Neural cell (in vitro differentiated cells): ENCODE measurements around the gene KRT10. TPM values are rescaled to one million over a fixed set of nuclear protein-coding genes. Genes with fewer than 3 reads are reported as not detected.
"Not testable (repeated sequence)": the region's sequence is repeated elsewhere in the genome, so short reads cannot be mapped to it uniquely, and the experiment has no call there.

Source experiments
- H2AFZ ChIP-seq: fragments of 200-600, 300-800 bp; sonication (generic), shearing (Covaris generic); 2 replicates; pipeline ENCODE4 v1.6.0; 2014; ENCODE audit warnings: low read depth, mild to moderate bottlenecking, antibody characterized with exemption, low read length, moderate library complexity
- H3F3A ChIP-seq: fragments of 200-600 bp; shearing (Covaris generic); 2 replicates; pipeline ENCODE4 v1.6.1; 2016; ENCODE audit warnings: mild to moderate bottlenecking, moderate library complexity, mixed read lengths, antibody characterized with exemption, low read length; ENCODE audit not compliant: insufficient read depth, poor library complexity, severe bottlenecking
- H3K27ac ChIP-seq: fragments of 200-600, 300-800 bp; sonication (generic), shearing (Covaris generic); 2 replicates; pipeline ENCODE4 v1.5.1; 2014; ENCODE audit warnings: mild to moderate bottlenecking, low read length, moderate library complexity
- H3K27me3 ChIP-seq: fragments of 300-800, 200-600 bp; sonication (generic), shearing (Covaris generic); 2 replicates; pipeline ENCODE4 v1.6.0; 2014; ENCODE audit warnings: mild to moderate bottlenecking, low read depth, low read length, moderate library complexity; ENCODE audit not compliant: insufficient read depth
- H3K36me3 ChIP-seq: fragments of 300-800, 200-600 bp; sonication (generic), shearing (Covaris generic); 2 replicates; pipeline ENCODE4 v1.5.1; 2014; ENCODE audit warnings: mild to moderate bottlenecking, antibody characterized with exemption, low read length, moderate library complexity; ENCODE audit not compliant: insufficient read depth
- H3K4me2 ChIP-seq: fragments of 300-800, 200-600 bp; sonication (generic), shearing (Covaris generic); 2 replicates; pipeline ENCODE4 v1.6.0; 2014; ENCODE audit warnings: mild to moderate bottlenecking, low read length
- H3K4me3 ChIP-seq: fragments of 300-800, 200-600 bp; sonication (generic), shearing (Covaris generic); 2 replicates; pipeline ENCODE4 v1.5.1; 2014; ENCODE audit warnings: mild to moderate bottlenecking, low read length, moderate library complexity
- H3K79me2 ChIP-seq: fragments of 200-600 bp; shearing (Covaris generic); replicated peaks from 2 replicates; pipeline ENCODE4 v1.6.0; 2014; ENCODE audit warnings: mild to moderate bottlenecking, low read length, moderate library complexity; ENCODE audit not compliant: insufficient read depth
- H3K9ac ChIP-seq: fragments of 300-800, 200-600 bp; sonication (generic), shearing (Covaris generic); 2 replicates; pipeline ENCODE4 v1.6.1; 2016; ENCODE audit warnings: mild to moderate bottlenecking, low read length, mixed read lengths
- H3K9me2 ChIP-seq: fragments of 200-600 bp; shearing (Covaris generic); 2 replicates; pipeline ENCODE4 v1.6.1; 2016; ENCODE audit warnings: mild to moderate bottlenecking, low read length, mixed read lengths; ENCODE audit not compliant: insufficient read depth
- H3K9me3 ChIP-seq: fragments of 200-600, 300-800 bp; sonication (generic), shearing (Covaris generic); 2 replicates; pipeline ENCODE4 v1.6.1; 2016; ENCODE audit warnings: mild to moderate bottlenecking, mixed run types, low read length, moderate library complexity, mixed read lengths
- H4K20me1 ChIP-seq: fragments of 200-600 bp; shearing (Covaris generic); 2 replicates; pipeline ENCODE4 v1.6.1; 2016; ENCODE audit warnings: mild to moderate bottlenecking, mixed run types; ENCODE audit not compliant: insufficient read depth
- EP300 ChIP-seq: fragments of 450-650 bp; conservative IDR thresholded peaks from 2 replicates; pipeline ENCODE4 v1.6.1; 2014; ENCODE audit warnings: antibody characterized with exemption, mild to moderate bottlenecking, moderate library complexity; ENCODE audit not compliant: poor library complexity, severe bottlenecking
- MXI1 ChIP-seq: fragments of 450-650 bp; conservative IDR thresholded peaks from 2 replicates; pipeline ENCODE4 v1.6.1; 2014; ENCODE audit warnings: antibody characterized with exemption, mild to moderate bottlenecking; ENCODE audit not compliant: poor library complexity, severe bottlenecking
- POLR2AphosphoS5 ChIP-seq: IDR thresholded peaks from 2 replicates; pipeline ENCODE4 v1.6.1; 2012
- RAD21 ChIP-seq: fragments of 450-650 bp; conservative IDR thresholded peaks from 2 replicates; pipeline ENCODE4 v1.6.1; 2014; ENCODE audit warnings: antibody characterized with exemption, mild to moderate bottlenecking, moderate library complexity
- TAF1 ChIP-seq: IDR thresholded peaks from 2 replicates; pipeline ENCODE4 v1.6.1; 2012; ENCODE audit warnings: low read depth
- polyA plus RNA-seq: library from polyadenylated mRNA; depleted of rRNA; stranded (reverse); fragments of >200 nt; gene quantifications from 2 replicates; pipeline ENCODE4 v1.2.3, GENCODE V29; 2014
- TF ChIP-seq, protein P1 (sequence below): IDR thresholded peaks from 2 replicates; pipeline ENCODE4 v1.6.1; 2012; ENCODE audit warnings: borderline replicate concordance
- TF ChIP-seq, protein P2 (sequence below): fragments of 450-650 bp; IDR thresholded peaks from 2 replicates; pipeline ENCODE4 v1.5.1; 2014; ENCODE audit warnings: antibody characterized with exemption, mild to moderate bottlenecking, moderate library complexity; ENCODE audit not compliant: poor library complexity, severe bottlenecking

The KRT10 gene
- polyA plus RNA-seq, 1 donor from 2014 or later = 54.2 TPM

DNA sequence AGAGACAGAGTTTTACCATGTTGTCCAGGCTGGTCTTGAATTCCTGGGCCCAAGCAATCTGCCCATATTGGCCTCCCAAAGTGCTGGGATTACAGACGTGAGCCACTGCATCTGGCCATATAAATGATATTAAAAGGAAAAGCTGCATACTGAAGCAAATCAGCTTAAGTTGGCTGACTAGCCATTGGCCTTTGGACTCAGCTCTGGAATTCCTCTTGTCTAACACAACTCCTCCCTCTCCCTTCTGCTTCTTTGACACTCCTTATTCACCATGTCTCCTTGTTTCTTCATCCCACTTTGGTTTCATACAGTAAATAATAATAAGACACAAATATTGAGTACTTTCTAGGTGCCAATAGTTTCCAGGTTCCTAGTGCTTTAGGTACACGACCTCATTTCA is 37.1 kb upstream of the KRT10 start:
- H2AFZ ChIP-seq = no peak overlapping the region
- H3K9me3 ChIP-seq = no peaks in the 10 kb centered on the region
- no peaks in the 10 kb centered on the region for H3K27me3 ChIP-seq
- H3K9me2 ChIP-seq = no peaks in the 10 kb centered on the region
- H3F3A ChIP-seq = no peaks in the 10 kb centered on the region
- H4K20me1 ChIP-seq = no peaks in the 10 kb centered on the region
- H3K9ac ChIP-seq = no peak overlapping the region
- H3K4me3 ChIP-seq = no peak overlapping the region
- no peaks in the 10 kb centered on the region for H3K79me2 ChIP-seq
- no peaks in the 10 kb centered on the region for H3K36me3 ChIP-seq
- no peak overlapping the region for H3K4me2 ChIP-seq
- TF ChIP-seq, protein P1, sequence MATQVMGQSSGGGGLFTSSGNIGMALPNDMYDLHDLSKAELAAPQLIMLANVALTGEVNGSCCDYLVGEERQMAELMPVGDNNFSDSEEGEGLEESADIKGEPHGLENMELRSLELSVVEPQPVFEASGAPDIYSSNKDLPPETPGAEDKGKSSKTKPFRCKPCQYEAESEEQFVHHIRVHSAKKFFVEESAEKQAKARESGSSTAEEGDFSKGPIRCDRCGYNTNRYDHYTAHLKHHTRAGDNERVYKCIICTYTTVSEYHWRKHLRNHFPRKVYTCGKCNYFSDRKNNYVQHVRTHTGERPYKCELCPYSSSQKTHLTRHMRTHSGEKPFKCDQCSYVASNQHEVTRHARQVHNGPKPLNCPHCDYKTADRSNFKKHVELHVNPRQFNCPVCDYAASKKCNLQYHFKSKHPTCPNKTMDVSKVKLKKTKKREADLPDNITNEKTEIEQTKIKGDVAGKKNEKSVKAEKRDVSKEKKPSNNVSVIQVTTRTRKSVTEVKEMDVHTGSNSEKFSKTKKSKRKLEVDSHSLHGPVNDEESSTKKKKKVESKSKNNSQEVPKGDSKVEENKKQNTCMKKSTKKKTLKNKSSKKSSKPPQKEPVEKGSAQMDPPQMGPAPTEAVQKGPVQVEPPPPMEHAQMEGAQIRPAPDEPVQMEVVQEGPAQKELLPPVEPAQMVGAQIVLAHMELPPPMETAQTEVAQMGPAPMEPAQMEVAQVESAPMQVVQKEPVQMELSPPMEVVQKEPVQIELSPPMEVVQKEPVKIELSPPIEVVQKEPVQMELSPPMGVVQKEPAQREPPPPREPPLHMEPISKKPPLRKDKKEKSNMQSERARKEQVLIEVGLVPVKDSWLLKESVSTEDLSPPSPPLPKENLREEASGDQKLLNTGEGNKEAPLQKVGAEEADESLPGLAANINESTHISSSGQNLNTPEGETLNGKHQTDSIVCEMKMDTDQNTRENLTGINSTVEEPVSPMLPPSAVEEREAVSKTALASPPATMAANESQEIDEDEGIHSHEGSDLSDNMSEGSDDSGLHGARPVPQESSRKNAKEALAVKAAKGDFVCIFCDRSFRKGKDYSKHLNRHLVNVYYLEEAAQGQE = no peak
- no peak for TF ChIP-seq POLR2AphosphoS5
- TF ChIP-seq, protein P2, sequence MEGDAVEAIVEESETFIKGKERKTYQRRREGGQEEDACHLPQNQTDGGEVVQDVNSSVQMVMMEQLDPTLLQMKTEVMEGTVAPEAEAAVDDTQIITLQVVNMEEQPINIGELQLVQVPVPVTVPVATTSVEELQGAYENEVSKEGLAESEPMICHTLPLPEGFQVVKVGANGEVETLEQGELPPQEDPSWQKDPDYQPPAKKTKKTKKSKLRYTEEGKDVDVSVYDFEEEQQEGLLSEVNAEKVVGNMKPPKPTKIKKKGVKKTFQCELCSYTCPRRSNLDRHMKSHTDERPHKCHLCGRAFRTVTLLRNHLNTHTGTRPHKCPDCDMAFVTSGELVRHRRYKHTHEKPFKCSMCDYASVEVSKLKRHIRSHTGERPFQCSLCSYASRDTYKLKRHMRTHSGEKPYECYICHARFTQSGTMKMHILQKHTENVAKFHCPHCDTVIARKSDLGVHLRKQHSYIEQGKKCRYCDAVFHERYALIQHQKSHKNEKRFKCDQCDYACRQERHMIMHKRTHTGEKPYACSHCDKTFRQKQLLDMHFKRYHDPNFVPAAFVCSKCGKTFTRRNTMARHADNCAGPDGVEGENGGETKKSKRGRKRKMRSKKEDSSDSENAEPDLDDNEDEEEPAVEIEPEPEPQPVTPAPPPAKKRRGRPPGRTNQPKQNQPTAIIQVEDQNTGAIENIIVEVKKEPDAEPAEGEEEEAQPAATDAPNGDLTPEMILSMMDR = no peak
- no peak for TF ChIP-seq TAF1
- TF ChIP-seq EP300 = no peak
- no peak for TF ChIP-seq RAD21
- H3K27ac ChIP-seq = no peak overlapping the region

DNA sequence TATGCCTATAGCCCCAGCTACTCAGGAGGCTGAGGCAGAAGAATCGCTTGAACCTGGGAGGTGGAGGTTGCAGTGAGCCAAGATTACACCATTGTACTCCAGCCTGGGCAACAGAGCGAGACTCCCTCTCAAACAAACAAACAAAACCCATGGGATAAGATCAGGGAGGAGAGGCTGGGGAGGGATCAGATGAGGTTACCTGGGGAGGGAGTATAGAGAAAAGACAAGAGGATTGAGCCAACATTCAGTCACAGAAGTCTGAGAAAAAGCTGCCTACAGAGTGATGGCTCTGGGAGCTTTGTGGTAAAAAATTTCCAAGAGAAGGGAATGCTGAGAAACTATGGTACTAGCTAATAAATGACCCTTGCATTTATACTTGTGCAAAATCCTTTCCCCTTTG is 36.3 kb upstream of the KRT10 start:
- H3K4me2 ChIP-seq, H2AFZ ChIP-seq: not testable (repeated sequence)

DNA sequence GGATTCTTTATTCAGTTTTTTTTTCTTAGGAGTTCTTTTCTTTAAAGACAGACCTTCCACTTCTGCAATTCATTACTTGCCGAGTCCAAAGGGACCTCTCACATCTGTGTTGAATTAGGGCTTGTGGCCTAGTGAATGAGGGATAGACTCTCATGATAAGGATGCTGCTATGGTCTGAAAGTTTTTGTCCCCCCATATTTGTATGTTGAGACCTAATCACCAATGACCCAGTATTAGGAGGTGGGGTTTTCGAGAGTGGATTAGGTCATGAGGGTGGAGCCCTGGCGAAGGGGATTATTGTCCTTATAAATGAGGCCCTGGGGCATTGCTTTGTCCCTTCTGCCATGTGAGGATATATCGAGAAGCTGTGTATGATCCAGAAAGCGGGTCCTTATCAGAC is 35.1 kb upstream of the KRT10 start:
- no peak overlapping the region for H3K4me2 ChIP-seq
- H3K9me2 ChIP-seq = no peaks in the 10 kb centered on the region

More for the DNA sequence above, 36.3 kb upstream of the KRT10 start:
- not testable (repeated sequence) for H3K9me2 ChIP-seq, H3K9me3 ChIP-seq, H3F3A ChIP-seq, H3K27ac ChIP-seq, H3K79me2 ChIP-seq, H4K20me1 ChIP-seq, H3K36me3 ChIP-seq, H3K4me3 ChIP-seq, H3K9ac ChIP-seq, H3K27me3 ChIP-seq

More for the DNA sequence above, 35.1 kb upstream of the KRT10 start:
- Histone ChIP-seq H3K27me3 (no peaks in the 10 kb centered on the region), H3K9ac (no peak overlapping the region), H3K79me2 (no peaks in the 10 kb centered on the region), H3K36me3 (no peaks in the 10 kb centered on the region), H4K20me1 (no peaks in the 10 kb centered on the region), H3F3A (no peaks in the 10 kb centered on the region), H2AFZ (no peak overlapping the region), H3K27ac (no peak overlapping the region), H3K4me3 (no peak overlapping the region), H3K9me3 (no peaks in the 10 kb centered on the region)
- TF ChIP-seq EP300 (no peak), MXI1 (no peak)
